ENCODE measurements around the gene CRYZ. TPM values are rescaled to one million over a fixed set of nuclear protein-coding genes. Genes with fewer than 3 reads are reported as not detected.

The CRYZ gene, protein sequence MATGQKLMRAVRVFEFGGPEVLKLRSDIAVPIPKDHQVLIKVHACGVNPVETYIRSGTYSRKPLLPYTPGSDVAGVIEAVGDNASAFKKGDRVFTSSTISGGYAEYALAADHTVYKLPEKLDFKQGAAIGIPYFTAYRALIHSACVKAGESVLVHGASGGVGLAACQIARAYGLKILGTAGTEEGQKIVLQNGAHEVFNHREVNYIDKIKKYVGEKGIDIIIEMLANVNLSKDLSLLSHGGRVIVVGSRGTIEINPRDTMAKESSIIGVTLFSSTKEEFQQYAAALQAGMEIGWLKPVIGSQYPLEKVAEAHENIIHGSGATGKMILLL
- 13.8 and 21.2 TPM in 2 replicates for total RNA-seq

DNA sequence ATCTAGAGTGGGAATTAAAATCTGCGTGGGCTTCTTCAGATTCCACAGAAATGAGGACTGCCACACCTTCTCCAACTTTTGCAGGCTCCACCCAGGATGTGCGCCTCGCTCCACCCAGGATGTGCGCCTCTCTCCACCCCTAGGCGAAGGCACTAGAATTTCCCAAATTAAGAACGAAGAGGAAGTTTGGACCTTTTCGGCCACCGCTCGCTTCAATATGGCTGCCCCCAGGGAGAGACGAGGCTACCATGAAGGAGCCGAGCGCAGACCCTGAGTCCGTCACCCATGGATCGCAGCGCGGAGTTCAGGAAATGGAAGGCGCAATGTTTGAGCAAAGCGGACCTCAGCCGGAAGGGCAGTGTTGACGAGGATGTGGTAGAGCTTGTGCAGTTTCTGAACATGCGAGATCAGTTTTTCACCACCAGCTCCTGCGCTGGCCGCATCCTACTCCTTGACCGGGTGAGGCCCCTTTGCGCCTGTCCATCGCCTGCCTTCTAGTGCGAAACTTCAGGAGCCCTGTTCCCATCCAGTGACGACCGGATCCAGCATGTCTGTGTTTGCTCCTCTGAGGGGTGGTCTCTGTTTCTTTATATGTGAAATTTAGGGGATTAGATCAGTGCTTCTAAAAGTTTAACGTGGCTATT lies at the start of gene CRYZ, which contains the start of gene TYW3:
TSS of gene CRYZ (minus strand) at position 91 of the 644 bp plus-strand sequence. CDS start 8,229 bp downstream, outside the sequence.
TSS of gene TYW3 (plus strand) at position 193 of the 644 bp plus-strand sequence. CDS start at position 286, 93 bp downstream.

DNA sequence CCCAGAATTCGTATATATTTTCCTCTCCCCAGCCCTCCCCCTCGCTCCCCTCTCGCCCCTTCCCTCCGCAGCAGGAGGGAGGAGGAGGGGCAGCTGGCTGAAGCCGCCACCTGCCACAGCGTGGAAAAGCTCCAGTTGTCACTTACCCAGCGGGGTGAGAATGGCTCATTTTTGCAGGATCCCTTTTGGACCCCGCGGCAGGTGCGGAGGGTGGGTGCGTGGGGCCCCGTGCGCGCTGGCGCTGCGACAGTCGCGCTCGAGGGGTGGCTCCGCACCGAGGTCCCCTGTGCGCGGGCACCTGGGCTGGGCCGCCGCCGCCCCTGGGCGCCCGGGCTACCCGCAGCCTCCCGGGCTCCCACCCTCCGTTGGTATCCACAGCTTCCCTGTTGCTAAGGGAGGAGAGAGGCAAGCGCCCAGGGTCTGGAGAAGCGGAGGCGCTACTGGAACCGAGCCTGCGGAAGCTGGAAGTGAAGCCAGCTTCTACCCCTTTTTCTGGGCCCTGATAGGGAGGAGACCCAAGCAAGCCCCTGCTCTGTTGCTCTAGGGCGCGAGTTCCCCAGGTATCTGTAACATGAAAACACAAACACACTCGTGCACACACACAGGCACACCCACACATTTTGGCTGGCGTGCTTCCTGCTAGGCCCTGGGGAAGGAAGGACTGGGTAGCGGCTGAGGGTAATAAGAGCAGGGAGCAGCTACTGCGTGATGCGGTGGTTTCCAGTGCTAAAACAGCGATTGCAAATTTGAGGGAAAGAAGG lies 59.3 kb downstream of the CRYZ start, which contains the start of gene ERICH3:
TSS of gene ERICH3 (minus strand) at position 442 of the 761 bp plus-strand sequence. CDS start at position 169, 273 bp downstream.

Other genes starting within 250 kb of the CRYZ start
- gene LRRC53, start 220.4 kb downstream of the CRYZ start, total RNA-seq, result not detected in 2 replicates
- not detected in 2 replicates for gene ERICH3, start 59.3 kb downstream of the CRYZ start, total RNA-seq
- 11.9 and 13.2 TPM in 2 replicates for gene TYW3, start 102 bp upstream of the CRYZ start, total RNA-seq